C4-2B (cell line): ENCODE data around the gene PTPRN2.

Experiments used
- H3K27ac ChIP-seq: fragments of 450-650 bp; 2 replicates; pipeline ENCODE4 v1.5.1; 2017
- CTCF ChIP-seq: fragments of 450-650 bp; conservative IDR thresholded peaks from 2 replicates; pipeline ENCODE4 v1.5.1; 2017; ENCODE audit warnings: mild to moderate bottlenecking
- ZFX ChIP-seq: fragments of 450-650 bp; IDR thresholded peaks from 2 replicates; pipeline ENCODE4 v1.6.1; 2017

PTPRN2 gene

GRCh38 chr7:158067931-158068482, 519.6 kb downstream of the PTPRN2 start:
- TF ChIP-seq CTCF (no peak), ZFX (no peak)
- no peak overlapping the region for H3K27ac ChIP-seq

- TF ChIP-seq ZFX (no peak), CTCF (no peak)
- H3K27ac ChIP-seq: no peak overlapping the region
Measured at GRCh38 chr7:158067219-158067930, 520.2 kb downstream of the PTPRN2 start.

GRCh38 chr7:158066085-158066484, 521.5 kb downstream of the PTPRN2 start:
- no peak overlapping the region for H3K27ac ChIP-seq
- TF ChIP-seq ZFX (no peak), CTCF (no peak)

GRCh38 chr7:158065340-158065739, 522.3 kb downstream of the PTPRN2 start:
- no peak overlapping the region for H3K27ac ChIP-seq
- TF ChIP-seq CTCF: no peak
- no peak for TF ChIP-seq ZFX

- no peak for TF ChIP-seq ZFX
- TF ChIP-seq CTCF: no peak
- no peak overlapping the region for H3K27ac ChIP-seq
Measured at GRCh38 chr7:158064631-158065030, 523.0 kb downstream of the PTPRN2 start.

- H3K27ac ChIP-seq: no peak overlapping the region
- no peak for TF ChIP-seq ZFX
- no peak for TF ChIP-seq CTCF
Measured at GRCh38 chr7:158063850-158064610, 523.6 kb downstream of the PTPRN2 start.

- no peak overlapping the region for H3K27ac ChIP-seq
- TF ChIP-seq ZFX (no peak), CTCF (no peak)
Measured at GRCh38 chr7:158062661-158063060, 525.0 kb downstream of the PTPRN2 start.
